DMS79 treated with DMSO at 0.1 percent for 48 hours (cell line): ENCODE data around the gene DDN.

Source experiments
- DNase-seq: peaks from one replicate; lab custom pipeline; 2025; lab: John Stamatoyannopoulos, UW

Gene DDN

GRCh38 chr12:49031573-49032161 lies 32.5 kb upstream of the DDN start:
- no peak for DNase-seq

GRCh38 chr12:49030714-49031572 lies 31.8 kb upstream of the DDN start:
- no peak for DNase-seq

- no peak for DNase-seq
These were observed 30.9 kb upstream of the DDN start for GRCh38 chr12:49030119-49030518.

GRCh38 chr12:49028666-49029275 lies 29.6 kb upstream of the DDN start:
- no peak for DNase-seq

GRCh38 chr12:49027846-49028555 lies 28.8 kb upstream of the DDN start:
- no peak for DNase-seq

- DNase-seq = no peak
These were observed 27.7 kb upstream of the DDN start for GRCh38 chr12:49026678-49027480.

GRCh38 chr12:49026101-49026500 lies 26.9 kb upstream of the DDN start:
- DNase-seq = no peak

- DNase-seq = no peak
These were observed 26.3 kb upstream of the DDN start for GRCh38 chr12:49025463-49025862.

- no peak for DNase-seq
These were observed 25.4 kb upstream of the DDN start for GRCh38 chr12:49024543-49024942.

GRCh38 chr12:49023812-49024211 lies 24.6 kb upstream of the DDN start:
- no peak for DNase-seq

- no peak for DNase-seq
These were observed 23.5 kb upstream of the DDN start for GRCh38 chr12:49022558-49023178.

- no peak for DNase-seq
These were observed 22.2 kb upstream of the DDN start for GRCh38 chr12:49021292-49021915.

- DNase-seq = no peak
These were observed 21.3 kb upstream of the DDN start for GRCh38 chr12:49020441-49020840.

GRCh38 chr12:49019443-49020324 lies 20.5 kb upstream of the DDN start:
- DNase-seq = peak; percentile 7

- no peak for DNase-seq
These were observed 19.9 kb upstream of the DDN start for GRCh38 chr12:49019120-49019430.

GRCh38 chr12:49018261-49019119 lies 19.3 kb upstream of the DDN start, which contains the start of gene PRKAG1:
Gene PRKAG1, minus strand, starts transcription at chr12:49018776. Its CDS starts 36 bp downstream, at chr12:49018740.
- peak; percentile 91 for DNase-seq

- no peak for DNase-seq
These were observed 18.7 kb upstream of the DDN start for GRCh38 chr12:49017891-49018260.

GRCh38 chr12:49015196-49015595 lies 16.0 kb upstream of the DDN start:
- DNase-seq = no peak

- no peak for DNase-seq
These were observed 15.4 kb upstream of the DDN start for GRCh38 chr12:49014547-49014946.
